Hepatocyte (in vitro differentiated cells): Measurements from ENCODE around the gene CHKB. TPM values are rescaled to one million over a fixed set of nuclear protein-coding genes. Genes with fewer than 3 reads are reported as not detected.
A peak's percentile ranks its signal among the peaks of the same experiment; 100 is the strongest.

Source experiments
- DNase-seq: peaks from one replicate; pipeline ENCODE4 v3.0.0-alpha.2; 2016; ENCODE audit warnings: low spot score
- H2AFZ ChIP-seq: fragments of 200-600 bp; sonication (generic); 2 replicates; pipeline ENCODE4 v1.6.0; 2016; ENCODE audit warnings: antibody characterized with exemption, mild to moderate bottlenecking
- H3K27ac ChIP-seq: fragments of 200-600 bp; sonication (generic); 2 replicates; pipeline ENCODE4 v1.5.1; 2016; ENCODE audit warnings: mild to moderate bottlenecking
- H3K27me3 ChIP-seq: fragments of 200-600 bp; sonication (generic); 2 replicates; pipeline ENCODE4 v1.6.1; 2016
- H3K36me3 ChIP-seq: fragments of 200-600 bp; sonication (generic); replicated peaks from 2 replicates; pipeline ENCODE4 v1.5.1; 2016; ENCODE audit warnings: low read depth; ENCODE audit not compliant: insufficient read depth
- H3K4me1 ChIP-seq: fragments of 200-600 bp; sonication (generic); 2 replicates; pipeline ENCODE4 v1.5.1; 2016; ENCODE audit warnings: mild to moderate bottlenecking, moderate library complexity; ENCODE audit not compliant: insufficient read depth
- H3K4me2 ChIP-seq: fragments of 200-600 bp; sonication (generic); 2 replicates; pipeline ENCODE4 v1.6.0; 2016
- H3K4me3 ChIP-seq: fragments of 200-600 bp; sonication (generic); 2 replicates; pipeline ENCODE4 v1.5.1; 2016; ENCODE audit warnings: mild to moderate bottlenecking
- H3K79me2 ChIP-seq: fragments of 200-600 bp; sonication (generic); 2 replicates; pipeline ENCODE4 v1.6.0; 2017; ENCODE audit warnings: mild to moderate bottlenecking
- H3K9me2 ChIP-seq: fragments of 200-600 bp; sonication (generic); replicated peaks from 2 replicates; pipeline ENCODE4 v1.6.0; 2017; ENCODE audit warnings: mild to moderate bottlenecking; ENCODE audit not compliant: insufficient read depth
- H3K9me3 ChIP-seq: fragments of 200-600 bp; sonication (generic); 2 replicates; pipeline ENCODE4 v1.5.1; 2016; ENCODE audit warnings: low read depth, mild to moderate bottlenecking
- H4K20me1 ChIP-seq: fragments of 200-600 bp; sonication (generic); 2 replicates; pipeline ENCODE4 v1.6.0; 2016; ENCODE audit warnings: mild to moderate bottlenecking; ENCODE audit not compliant: insufficient read depth, poor library complexity, severe bottlenecking
- EZH2 ChIP-seq: fragments of 200-600 bp; sonication (generic); IDR thresholded peaks from 2 replicates; pipeline ENCODE4 v1.6.1; 2016; ENCODE audit warnings: antibody characterized with exemption, mild to moderate bottlenecking, borderline replicate concordance
- EZH2phosphoT487 ChIP-seq: fragments of 200-600 bp; sonication (generic); IDR thresholded peaks from one replicate; pipeline ENCODE4 v1.6.1; 2018; ENCODE audit warnings: antibody characterized with exemption, mild to moderate bottlenecking, low read depth, moderate library complexity; ENCODE audit not compliant: unreplicated experiment, severe bottlenecking
- WGBS: methylation state at CpG from one replicate; pipeline ENCODE4 v1.1.6; 2016; ENCODE audit warnings: low lambda C conversion rate; ENCODE audit errors: missing lambda C conversion rate; 5-methylcytosine and 5-hydroxymethylcytosine counted together
- polyA plus RNA-seq: library from polyadenylated mRNA; unstranded; fragments of >200 nt; fragmentation: Nextera tagmentation; extraction: Ambion mirVana; gene quantifications from 2 replicates; pipeline ENCODE4 v1.2.1, GENCODE V29; 2016
- total RNA-seq: library from RNA; depleted of rRNA; stranded (reverse); fragments of >200 nt; gene quantifications from 2 replicates; pipeline ENCODE4 v1.2.3, GENCODE V29; 2014
- TF ChIP-seq, protein P1 (sequence below): fragments of 200-600 bp; sonication (generic); IDR thresholded peaks from 2 replicates; pipeline ENCODE4 v1.5.1; 2016; ENCODE audit warnings: antibody characterized with exemption, mild to moderate bottlenecking; ENCODE audit not compliant: poor library complexity

Gene CHKB
- total and polyA plus RNA-seq, 2 experiments from 2014 or later = 54.9 to 89.7 TPM

DNA sequence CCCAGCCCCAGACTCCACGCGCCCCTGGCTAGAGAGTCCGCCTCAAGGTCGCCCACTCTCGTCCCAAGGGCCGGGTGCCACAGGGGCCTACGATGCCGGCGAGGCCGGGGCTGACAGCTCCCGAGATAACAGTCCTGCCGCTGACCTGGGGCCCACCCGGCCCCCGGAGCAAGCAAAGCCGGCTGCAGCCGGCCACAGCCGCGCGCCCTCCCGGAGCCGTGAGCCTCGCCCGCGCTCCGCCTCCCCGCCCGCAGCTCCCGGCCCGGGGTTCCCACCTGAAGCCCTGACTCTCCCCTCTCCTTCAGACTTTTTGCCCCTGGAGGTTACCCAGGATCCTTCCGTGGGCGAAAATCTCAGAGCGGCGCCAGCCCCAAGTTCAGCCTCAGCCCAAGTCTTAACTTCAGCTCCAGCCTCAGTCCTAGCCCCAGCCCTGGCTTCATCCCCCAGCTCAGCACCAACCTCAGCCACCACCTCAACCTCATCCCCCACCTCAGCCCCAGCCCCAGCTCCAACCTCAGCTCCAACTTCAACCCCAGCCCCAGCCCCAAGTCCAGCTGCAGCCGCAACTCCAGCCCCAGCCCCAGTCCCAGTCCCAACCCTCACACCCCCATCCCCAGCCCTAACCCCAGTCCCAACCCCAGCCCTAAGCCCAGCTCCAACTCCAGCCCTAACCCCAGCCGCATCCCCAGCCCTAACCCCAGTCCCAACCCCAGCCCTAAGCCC, 35.2 kb downstream of the CHKB start:
- Histone ChIP-seq H3K36me3 (no peaks in the 10 kb centered on the region), H2AFZ (no peak overlapping the region), H3K9me2 (no peaks in the 10 kb centered on the region), H3K9me3 (no peaks in the 10 kb centered on the region), H3K27me3 (no peaks in the 10 kb centered on the region), H3K4me3 (no peak overlapping the region), H3K4me1 (peaks cover 13% of the 10 kb centered on the region), H3K79me2 (no peaks in the 10 kb centered on the region), H4K20me1 (no peaks in the 10 kb centered on the region), H3K27ac (no peak overlapping the region), H3K4me2 (no peak overlapping the region)
- 91% methylated on average over 4 of the region's 35 CpGs for WGBS
- DNase-seq = no peak
- no peak for TF ChIP-seq EZH2phosphoT487
- TF ChIP-seq, protein P1, sequence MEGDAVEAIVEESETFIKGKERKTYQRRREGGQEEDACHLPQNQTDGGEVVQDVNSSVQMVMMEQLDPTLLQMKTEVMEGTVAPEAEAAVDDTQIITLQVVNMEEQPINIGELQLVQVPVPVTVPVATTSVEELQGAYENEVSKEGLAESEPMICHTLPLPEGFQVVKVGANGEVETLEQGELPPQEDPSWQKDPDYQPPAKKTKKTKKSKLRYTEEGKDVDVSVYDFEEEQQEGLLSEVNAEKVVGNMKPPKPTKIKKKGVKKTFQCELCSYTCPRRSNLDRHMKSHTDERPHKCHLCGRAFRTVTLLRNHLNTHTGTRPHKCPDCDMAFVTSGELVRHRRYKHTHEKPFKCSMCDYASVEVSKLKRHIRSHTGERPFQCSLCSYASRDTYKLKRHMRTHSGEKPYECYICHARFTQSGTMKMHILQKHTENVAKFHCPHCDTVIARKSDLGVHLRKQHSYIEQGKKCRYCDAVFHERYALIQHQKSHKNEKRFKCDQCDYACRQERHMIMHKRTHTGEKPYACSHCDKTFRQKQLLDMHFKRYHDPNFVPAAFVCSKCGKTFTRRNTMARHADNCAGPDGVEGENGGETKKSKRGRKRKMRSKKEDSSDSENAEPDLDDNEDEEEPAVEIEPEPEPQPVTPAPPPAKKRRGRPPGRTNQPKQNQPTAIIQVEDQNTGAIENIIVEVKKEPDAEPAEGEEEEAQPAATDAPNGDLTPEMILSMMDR = no peak
- no peak for TF ChIP-seq EZH2

DNA sequence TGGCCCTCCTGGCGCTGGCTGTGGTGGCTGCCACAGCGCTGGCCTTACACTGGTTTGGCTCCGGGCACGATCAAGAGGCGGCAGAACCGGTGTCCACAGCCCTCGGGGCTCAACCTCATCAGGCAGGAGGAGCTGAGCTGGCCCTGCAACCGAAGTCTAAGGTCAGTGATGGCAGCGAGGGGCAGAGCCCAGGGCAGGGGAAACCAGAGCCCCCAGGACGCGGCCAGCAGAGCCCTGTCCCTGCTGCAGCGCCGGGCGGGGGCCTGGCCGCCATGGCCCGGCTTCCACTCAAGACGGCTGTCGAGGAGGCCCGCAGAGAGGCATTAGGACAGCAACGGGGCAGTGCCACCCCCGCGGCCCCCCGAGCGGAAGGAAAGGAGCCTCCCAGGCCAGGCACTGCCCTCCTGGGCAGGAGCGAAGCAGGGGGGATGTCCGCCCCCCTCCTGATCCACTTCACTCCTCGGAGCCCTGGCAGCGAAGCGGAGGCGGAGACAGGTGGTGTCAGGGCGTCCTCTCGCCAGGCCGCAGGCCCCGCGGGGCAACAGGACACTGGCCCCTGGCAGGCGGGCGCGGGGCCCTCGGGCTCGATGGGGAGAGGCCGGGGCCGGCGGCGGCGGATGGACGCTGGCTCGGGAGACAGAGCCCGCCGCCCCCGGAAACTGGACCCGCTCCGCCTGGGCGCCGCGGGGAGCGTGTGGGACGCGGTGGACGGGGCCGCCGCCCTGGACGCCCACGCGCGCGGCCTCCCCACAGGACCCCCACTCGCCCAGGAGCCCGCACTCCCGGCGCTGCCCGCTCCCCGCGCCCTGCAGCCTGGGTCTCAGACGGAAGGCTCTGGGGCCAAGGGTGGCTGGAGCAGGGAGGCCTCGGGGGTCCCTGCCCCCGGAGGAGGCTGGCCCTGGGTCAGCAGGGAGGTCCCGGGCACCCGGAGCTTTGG, 36.1 kb downstream of the CHKB start:
- H3K27ac ChIP-seq = no peak overlapping the region
- H3K36me3 ChIP-seq = no peaks in the 10 kb centered on the region
- peak overlapping the region; percentile 8 for H3K4me2 ChIP-seq
- no peaks in the 10 kb centered on the region for H3K9me2 ChIP-seq
- H3K27me3 ChIP-seq = no peaks in the 10 kb centered on the region
- no peaks in the 10 kb centered on the region for H3K9me3 ChIP-seq
- H3K4me3 ChIP-seq = no peak overlapping the region
- no peak overlapping the region for H2AFZ ChIP-seq
- H3K4me1 ChIP-seq = peaks cover 13% of the 10 kb centered on the region
- no peak for DNase-seq
- 93% methylated on average over 47 of the region's 78 CpGs for whole genome bisulfite sequencing
- no peaks in the 10 kb centered on the region for H3K79me2 ChIP-seq
- no peak for TF ChIP-seq EZH2
- TF ChIP-seq, protein P1 = no peak
- no peak for TF ChIP-seq EZH2phosphoT487
- H4K20me1 ChIP-seq = no peaks in the 10 kb centered on the region

DNA sequence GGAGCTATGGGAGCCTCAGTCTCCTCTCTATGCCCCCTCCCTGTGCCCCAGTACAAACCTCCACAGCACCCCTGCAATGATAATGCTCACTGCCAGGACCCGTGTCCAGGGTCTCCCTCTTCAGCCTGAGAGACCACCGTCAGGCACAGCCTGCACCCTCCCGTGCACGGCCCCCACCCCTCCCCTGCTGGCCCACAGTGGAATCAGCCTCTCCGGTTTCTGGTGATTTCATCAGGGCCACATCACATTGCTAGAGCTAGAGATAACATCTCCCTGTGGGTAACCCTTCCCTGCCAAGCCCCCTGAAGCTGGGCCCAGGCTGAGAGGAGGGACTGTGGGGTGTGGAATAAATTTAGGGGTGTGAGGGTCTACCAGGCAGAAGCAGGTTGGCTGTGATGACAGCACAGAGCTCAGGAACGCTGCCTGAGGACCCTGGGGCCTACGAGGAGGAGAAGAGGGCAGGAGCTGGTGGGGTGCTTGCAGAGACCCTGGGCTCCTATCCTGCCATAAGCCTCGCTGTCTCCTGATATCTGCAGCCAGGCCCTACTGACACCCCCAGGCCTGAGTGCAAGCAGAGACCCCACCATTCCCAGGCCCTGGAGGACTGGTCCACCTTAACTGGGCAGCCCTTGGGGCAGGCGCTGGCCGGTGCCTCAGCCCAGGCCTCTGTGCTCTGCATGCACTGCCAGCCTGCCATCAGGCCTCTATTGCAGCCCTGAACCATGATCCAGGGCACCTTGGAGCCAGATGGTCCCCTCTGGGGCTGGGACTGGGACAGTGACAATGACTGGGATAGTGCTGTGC, 36.9 kb downstream of the CHKB start, which contains the start of gene KLHDC7B:
Gene KLHDC7B, plus strand, starts transcription at position 378 of the 804 bp plus-strand sequence. Its CDS starts 345 bp downstream, at position 723.
- Histone ChIP-seq H3K79me2 (no peaks in the 10 kb centered on the region), H3K9me2 (no peaks in the 10 kb centered on the region), H3K4me1 (peaks cover 13% of the 10 kb centered on the region), H3K4me3 (no peak within 1 kb of the TSS), H3K36me3 (no peaks in the 10 kb centered on the region), H3K27me3 (no peaks in the 10 kb centered on the region), H2AFZ (no peak within 1 kb of the TSS), H3K4me2 (peak within 1 kb of the TSS; percentile 87), H3K27ac (peak within 1 kb of the TSS; percentile 71), H4K20me1 (no peaks in the 10 kb centered on the region), H3K9me3 (no peaks in the 10 kb centered on the region)
- whole genome bisulfite sequencing = 60% methylated on average over 10 of the region's 10 CpGs
- DNase-seq = peak; percentile 16
- TF ChIP-seq EZH2 (no peak), EZH2phosphoT487 (no peak)
- TF ChIP-seq, protein P1 = no peak
